Thoracic aorta (tissue), 2 donors: Measurements from ENCODE around the gene BST1. TPM values are rescaled to one million over a fixed set of nuclear protein-coding genes. Genes with fewer than 3 reads are reported as not detected.

Experiments
- ATAC-seq: fragments of 150-250 bp; one replicate; pipeline ENCODE4 v1.8.0; 2017; ENCODE audit warnings: low read depth; ENCODE audit not compliant: insufficient number of reproducible peaks, low FRiP score
- DNase-seq: peaks from one replicate; pipeline ENCODE4 v3.0.0-alpha.2; 2020; ENCODE audit warnings: low spot score
- H3K27ac ChIP-seq, 2 donors: fragments of 200-600 bp; sonication (generic); 1 replicate in 1 of 2; 2 replicates in 1 of 2; pipeline ENCODE4 v1.5.1; 2016; ENCODE audit warnings: mild to moderate bottlenecking in 2 of 2, moderate library complexity in 2 of 2
- H3K27me3 ChIP-seq: fragments of 200-600 bp; sonication (generic); replicated peaks from 2 replicates; pipeline ENCODE4 v1.6.0; 2016; ENCODE audit warnings: mild to moderate bottlenecking; ENCODE audit not compliant: insufficient read depth
- H3K36me3 ChIP-seq: fragments of 200-600 bp; sonication (generic); one replicate; pipeline ENCODE4 v1.5.1; 2016
- H3K4me1 ChIP-seq, 2 donors: fragments of 200-600 bp; sonication (generic); 1 replicate in 1 of 2; 2 replicates in 1 of 2; pipeline versions ENCODE4 v1.5.1 to v1.6.0; 2016; ENCODE audit warnings: low read depth in 2 of 2, mild to moderate bottlenecking in 1 of 2; ENCODE audit not compliant: control insufficient read depth in 1 of 2
- H3K4me3 ChIP-seq: fragments of 200-600 bp; sonication (generic); 2 replicates; pipeline ENCODE4 v1.5.1; 2016; ENCODE audit warnings: mild to moderate bottlenecking
- H3K9me3 ChIP-seq: fragments of 200-600 bp; sonication (generic); 2 replicates; pipeline ENCODE4 v1.5.1; 2016
- total RNA-seq, 2 donors: library from RNA; depleted of rRNA; stranded (reverse); fragments of >200 nt; gene quantifications; one replicate each; pipeline versions ENCODE4 v1.1.0 to v1.2.3, GENCODE V29; 2016
- TF ChIP-seq, protein P1 (sequence below): fragments of 200-600 bp; sonication (generic); IDR thresholded peaks from one replicate; pipeline ENCODE4 v1.5.1; 2019; ENCODE audit warnings: antibody characterized with exemption

The BST1 gene
- total RNA-seq, 2 donors from 2014 or later = 9.2 to 15.7 TPM

- TF ChIP-seq, protein P1, sequence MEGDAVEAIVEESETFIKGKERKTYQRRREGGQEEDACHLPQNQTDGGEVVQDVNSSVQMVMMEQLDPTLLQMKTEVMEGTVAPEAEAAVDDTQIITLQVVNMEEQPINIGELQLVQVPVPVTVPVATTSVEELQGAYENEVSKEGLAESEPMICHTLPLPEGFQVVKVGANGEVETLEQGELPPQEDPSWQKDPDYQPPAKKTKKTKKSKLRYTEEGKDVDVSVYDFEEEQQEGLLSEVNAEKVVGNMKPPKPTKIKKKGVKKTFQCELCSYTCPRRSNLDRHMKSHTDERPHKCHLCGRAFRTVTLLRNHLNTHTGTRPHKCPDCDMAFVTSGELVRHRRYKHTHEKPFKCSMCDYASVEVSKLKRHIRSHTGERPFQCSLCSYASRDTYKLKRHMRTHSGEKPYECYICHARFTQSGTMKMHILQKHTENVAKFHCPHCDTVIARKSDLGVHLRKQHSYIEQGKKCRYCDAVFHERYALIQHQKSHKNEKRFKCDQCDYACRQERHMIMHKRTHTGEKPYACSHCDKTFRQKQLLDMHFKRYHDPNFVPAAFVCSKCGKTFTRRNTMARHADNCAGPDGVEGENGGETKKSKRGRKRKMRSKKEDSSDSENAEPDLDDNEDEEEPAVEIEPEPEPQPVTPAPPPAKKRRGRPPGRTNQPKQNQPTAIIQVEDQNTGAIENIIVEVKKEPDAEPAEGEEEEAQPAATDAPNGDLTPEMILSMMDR = no peak
- Histone ChIP-seq H3K4me1 (peaks cover 38 to 58% of the 10 kb centered on the region in 2 donors), H3K27me3 (no peaks in the 10 kb centered on the region), H3K36me3 (no peaks in the 10 kb centered on the region), H3K27ac (peak within 1 kb of the TSS; percentile 98 to 100), H3K4me3 (peak within 1 kb of the TSS; percentile 70), H3K9me3 (no peaks in the 10 kb centered on the region)
- DNase-seq (peak; percentile 16), ATAC-seq (peak; percentile 70)
Observed at GRCh38 chr4:15655223-15656037, 47.4 kb upstream of the BST1 start, which contains the start of gene FBXL5. FBXL5 (minus strand) TSS chr4:15655357; CDS start chr4:15655287, 70 bp downstream.

DNA sequence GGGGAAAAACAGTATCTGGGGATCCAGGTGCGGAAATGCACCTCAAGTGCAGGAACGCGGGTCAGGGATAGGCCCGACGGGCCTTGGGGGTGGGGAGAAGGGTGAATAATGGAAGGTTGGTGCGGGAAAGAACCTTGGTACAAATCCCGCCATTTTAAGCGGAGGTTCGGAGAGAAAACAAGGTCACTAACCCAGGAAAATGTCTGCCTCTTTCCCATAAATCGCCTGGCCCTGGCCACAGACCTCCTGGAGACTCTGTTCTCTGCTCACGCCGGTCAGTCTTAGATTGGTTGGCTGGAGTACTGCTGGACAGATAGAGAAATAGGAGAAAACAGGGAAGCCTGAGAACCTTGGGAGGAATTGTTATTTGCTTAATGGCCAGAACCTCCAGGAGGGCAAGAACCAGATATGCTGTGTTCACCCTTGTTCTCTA is 46.8 kb upstream of the BST1 start:
- TF ChIP-seq, protein P1 = no peak
- peaks cover 34 to 52% of the 10 kb centered on the region in 2 donors for H3K4me1 ChIP-seq
- ATAC-seq = no peak
- no peaks in the 10 kb centered on the region for H3K27me3 ChIP-seq
- no peak for DNase-seq
- H3K9me3 ChIP-seq = no peaks in the 10 kb centered on the region
- H3K27ac ChIP-seq = peak overlapping the region; percentile 98 to 100
- H3K36me3 ChIP-seq = no peaks in the 10 kb centered on the region
- H3K4me3 ChIP-seq = peak overlapping the region; percentile 70

- Histone ChIP-seq H3K9me3 (no peaks in the 10 kb centered on the region), H3K4me1 (peaks cover 21 to 39% of the 10 kb centered on the region in 2 donors), H3K27me3 (no peaks in the 10 kb centered on the region), H3K27ac (peak overlapping the region; percentile 30 to 55), H3K4me3 (no peak overlapping the region), H3K36me3 (no peaks in the 10 kb centered on the region)
- DNase-seq = no peak
- ATAC-seq = no peak
- TF ChIP-seq, protein P1 = no peak
Observed at GRCh38 chr4:15657366-15657765, 45.5 kb upstream of the BST1 start.

DNA sequence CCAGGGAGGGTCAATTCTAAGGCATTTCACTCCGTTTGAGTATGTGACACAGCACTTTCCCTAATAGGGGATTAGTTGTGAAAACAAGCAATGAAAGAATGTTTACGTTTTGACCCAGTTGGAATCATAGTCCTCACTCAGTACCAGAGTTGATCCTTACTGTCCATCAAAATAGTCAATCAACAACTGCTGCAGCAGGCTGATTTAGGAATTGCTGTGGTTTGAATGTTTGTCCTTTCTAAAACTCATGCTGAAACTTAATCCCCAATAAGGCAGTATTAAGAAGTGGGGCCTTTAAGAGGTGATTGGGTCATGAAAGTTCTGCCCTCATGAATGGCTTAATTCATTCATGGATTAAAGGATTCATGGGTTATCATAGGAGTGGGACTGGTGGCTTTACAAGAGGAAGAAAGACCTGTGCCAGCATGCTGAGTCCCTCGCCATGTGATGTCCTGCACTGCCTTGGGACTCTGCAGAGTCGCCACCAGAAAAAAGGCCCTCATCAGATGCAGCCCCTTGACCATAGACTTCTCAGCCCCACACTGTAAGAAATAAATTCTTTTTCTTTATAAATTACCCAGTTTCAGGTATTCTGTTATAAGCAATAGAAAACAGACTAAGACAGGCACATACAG is 44.6 kb upstream of the BST1 start:
- TF ChIP-seq, protein P1 = no peak
- Histone ChIP-seq H3K4me1 (peaks cover 12 to 30% of the 10 kb centered on the region in 2 donors), H3K4me3 (no peak overlapping the region), H3K36me3 (no peaks in the 10 kb centered on the region), H3K9me3 (no peaks in the 10 kb centered on the region), H3K27ac (peak overlapping the region; percentile 30 to 55), H3K27me3 (no peaks in the 10 kb centered on the region)
- DNase-seq = no peak
- ATAC-seq = no peak

DNA sequence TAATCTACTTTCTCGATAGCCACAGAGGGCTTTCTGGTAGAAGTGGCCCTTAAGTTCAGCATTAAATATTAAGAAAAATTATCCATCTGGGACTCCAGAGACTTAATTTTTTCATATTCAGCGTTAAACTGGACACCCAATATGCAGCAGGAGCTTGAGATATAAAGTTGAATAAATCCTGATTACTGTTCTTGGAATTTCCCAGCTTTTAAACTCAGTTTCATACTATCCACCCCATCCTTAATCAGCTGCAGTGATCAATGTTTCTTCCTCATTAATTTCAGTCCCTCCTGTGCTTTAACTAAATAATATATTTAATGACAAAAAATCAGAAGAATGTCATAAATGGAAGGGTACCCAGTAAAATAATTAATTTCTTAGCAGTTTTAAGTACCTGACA is 44.1 kb upstream of the BST1 start:
- Histone ChIP-seq H3K36me3 (no peaks in the 10 kb centered on the region), H3K4me1 (peaks cover 11 to 28% of the 10 kb centered on the region in 2 donors), H3K27me3 (no peaks in the 10 kb centered on the region), H3K27ac (no peak overlapping the region), H3K9me3 (no peaks in the 10 kb centered on the region), H3K4me3 (no peak overlapping the region)
- TF ChIP-seq, protein P1 = no peak
- ATAC-seq (no peak), DNase-seq (no peak)
